BLaER1 treated with 17β-estradiol and CSF1 and Interleukin-3, amounts not matched to agents 10 nM and 100 nM (cell line): ENCODE results near the gene TTC28.
A peak's percentile ranks its signal among the peaks of the same experiment; 100 is the strongest.

Experiments used
- H3K27ac ChIP-seq, 11 experiments: shearing (Covaris generic); formaldehyde crosslinking; 2 replicates each; pipeline ENCODE4 v1.8.1; 2022
- H3K27me3 ChIP-seq, 11 experiments: shearing (Covaris generic); formaldehyde crosslinking; 2 replicates each; pipeline ENCODE4 v1.8.1; 2022
- H3K36me3 ChIP-seq, 11 experiments: shearing (Covaris generic); formaldehyde crosslinking; 2 replicates each; pipeline ENCODE4 v1.8.1; 2022
- H3K4me1 ChIP-seq, 10 experiments: shearing (Covaris generic); formaldehyde crosslinking; 2 replicates each; pipeline ENCODE4 v1.8.1; 2022
- H3K4me2 ChIP-seq, 11 experiments: shearing (Covaris generic); formaldehyde crosslinking; 2 replicates each; pipeline ENCODE4 v1.8.1; 2022
- H3K4me3 ChIP-seq, 10 experiments: shearing (Covaris generic); formaldehyde crosslinking; 2 replicates each; pipeline ENCODE4 v1.8.1; 2022
- H3K9ac ChIP-seq, 11 experiments: shearing (Covaris generic); formaldehyde crosslinking; 2 replicates each; pipeline ENCODE4 v1.8.1; 2022
- H3K9me3 ChIP-seq, 11 experiments: shearing (Covaris generic); formaldehyde crosslinking; replicated peaks in 1 of 11; 2 replicates each; pipeline ENCODE4 v1.8.1; 2022
- H4K20me1 ChIP-seq, 11 experiments: shearing (Covaris generic); formaldehyde crosslinking; 2 replicates each; pipeline ENCODE4 v1.8.1; 2022
- Cebpa-rat ChIP-seq, 11 experiments: shearing (Covaris generic); IDR thresholded peaks; 2 replicates each; pipeline ENCODE4 v1.8.1; 2022

TTC28 gene

DNA sequence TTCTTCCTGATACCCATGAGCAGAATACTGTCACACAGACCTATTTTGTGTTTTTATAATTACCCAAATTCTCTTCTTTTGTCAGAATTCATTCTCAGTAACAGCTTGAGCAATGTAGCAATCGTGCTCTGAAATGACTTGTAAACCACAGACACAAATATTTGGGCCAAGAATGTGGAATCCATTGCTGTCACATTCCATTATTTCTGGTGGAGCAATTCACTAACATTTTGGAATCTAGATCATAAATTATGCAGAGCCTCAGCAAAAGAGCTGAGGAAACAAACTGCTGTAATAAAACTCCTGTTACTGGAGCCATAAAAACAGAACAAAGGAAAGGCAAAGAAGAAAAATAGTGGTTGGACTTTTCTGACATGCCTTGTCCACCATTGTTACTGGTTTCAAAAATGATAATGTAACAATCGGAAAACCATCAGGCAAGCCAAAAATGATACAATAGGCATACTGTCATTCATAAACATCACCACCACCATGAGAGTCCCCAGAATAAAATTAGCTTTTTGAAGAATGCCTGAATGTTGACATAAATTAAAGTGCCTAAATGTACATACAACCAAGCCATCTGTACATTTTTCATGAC lies 537.2 kb downstream of the TTC28 start:
- no peak overlapping the region for H3K4me3 ChIP-seq
- H3K36me3 ChIP-seq: no peaks in the 10 kb centered on the region
- H3K27me3 ChIP-seq: no peaks in the 10 kb centered on the region
- peaks cover 0 to 12% (median 0%) of the 10 kb centered on the region in 10 experiments; a peak in 2 of 20 replicates for H3K4me1 ChIP-seq
- no peak overlapping the region for H3K4me2 ChIP-seq
- no peak overlapping the region for H3K27ac ChIP-seq
- no peaks in the 10 kb centered on the region for H4K20me1 ChIP-seq
- no peaks in the 10 kb centered on the region for H3K9me3 ChIP-seq
- no peak for TF ChIP-seq Cebpa-rat (IDR thresholded peaks at IDR 0.05)
- H3K9ac ChIP-seq: no peak overlapping the region

DNA sequence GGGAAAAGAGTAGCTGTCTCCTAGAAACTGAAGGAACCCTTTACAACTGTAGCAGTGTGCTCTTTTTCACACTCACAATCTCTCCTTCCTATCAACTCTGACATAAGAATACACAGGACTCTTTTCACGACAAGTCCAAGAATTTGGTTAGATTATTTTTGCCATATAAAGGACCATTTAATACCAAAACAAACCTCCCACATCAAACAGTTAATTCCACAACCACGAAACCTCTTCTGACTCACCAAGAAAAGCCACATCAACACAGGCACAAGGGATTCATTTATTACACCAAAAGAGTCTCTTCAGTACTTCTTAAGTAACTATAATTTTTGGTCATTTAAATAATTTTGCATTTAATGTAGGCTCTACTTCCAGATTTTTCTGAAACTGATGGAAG lies 538.0 kb downstream of the TTC28 start:
- Histone ChIP-seq H4K20me1 (no peaks in the 10 kb centered on the region), H3K27me3 (no peaks in the 10 kb centered on the region), H3K4me2 (no peak overlapping the region), H3K4me1 (peaks cover 0 to 12% (median 0%) of the 10 kb centered on the region in 10 experiments; a peak in 2 of 20 replicates), H3K27ac (no peak overlapping the region), H3K36me3 (no peaks in the 10 kb centered on the region), H3K9ac (no peak overlapping the region), H3K9me3 (no peaks in the 10 kb centered on the region), H3K4me3 (no peak overlapping the region)
- no peak for TF ChIP-seq Cebpa-rat (IDR thresholded peaks at IDR 0.05)

DNA sequence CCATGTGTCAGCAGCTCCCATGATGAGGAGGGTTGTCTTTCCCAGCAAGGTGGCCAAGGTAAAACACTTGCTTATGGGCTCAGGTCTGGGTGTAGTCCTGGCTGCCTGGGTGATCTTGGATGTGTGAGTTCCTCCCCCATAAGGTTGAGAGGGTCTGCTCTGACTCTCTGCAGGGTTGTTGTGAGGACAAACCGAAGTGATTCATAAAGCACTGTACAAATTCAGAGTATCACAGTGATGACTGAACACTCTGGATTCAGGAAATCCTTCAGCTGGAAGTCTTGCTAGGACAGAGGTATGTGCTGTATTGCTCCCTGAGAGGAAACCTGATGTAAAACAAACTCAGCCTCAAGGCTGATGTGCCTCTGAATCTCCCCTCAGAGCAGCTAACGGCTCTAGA lies 539.7 kb downstream of the TTC28 start:
- peaks cover 0 to 12% (median 0%) of the 10 kb centered on the region in 10 experiments; a peak in 2 of 20 replicates for H3K4me1 ChIP-seq
- no peak overlapping the region for H3K9ac ChIP-seq
- H3K4me3 ChIP-seq: no peak overlapping the region
- H4K20me1 ChIP-seq: no peaks in the 10 kb centered on the region
- H3K36me3 ChIP-seq: no peaks in the 10 kb centered on the region
- H3K27me3 ChIP-seq: no peaks in the 10 kb centered on the region
- H3K9me3 ChIP-seq: no peaks in the 10 kb centered on the region
- 0 out of 22 replicates have a peak overlapping the region, but pooled peaks of 3 of the 11 experiments have one; percentile 1 to 11 (median 3) for H3K4me2 ChIP-seq
- no peak for TF ChIP-seq Cebpa-rat (IDR thresholded peaks at IDR 0.05)
- no peak overlapping the region for H3K27ac ChIP-seq

GRCh38 chr22:28139516-28139915 lies 540.1 kb downstream of the TTC28 start:
- H3K36me3 ChIP-seq: no peaks in the 10 kb centered on the region
- H3K9ac ChIP-seq: no peak overlapping the region
- H3K4me1 ChIP-seq: peaks cover 0 to 12% (median 0%) of the 10 kb centered on the region in 10 experiments; a peak in 2 of 20 replicates
- no peaks in the 10 kb centered on the region for H3K27me3 ChIP-seq
- H3K4me2 ChIP-seq: 0 out of 22 replicates have a peak overlapping the region, but pooled peaks of 2 of the 11 experiments have one; percentile 3 to 11
- no peak overlapping the region for H3K27ac ChIP-seq
- H4K20me1 ChIP-seq: no peaks in the 10 kb centered on the region
- TF ChIP-seq Cebpa-rat (IDR thresholded peaks at IDR 0.05): no peak
- H3K9me3 ChIP-seq: no peaks in the 10 kb centered on the region
- no peak overlapping the region for H3K4me3 ChIP-seq

- H3K36me3 ChIP-seq: no peaks in the 10 kb centered on the region
- H3K4me1 ChIP-seq: peaks cover 0 to 12% (median 0%) of the 10 kb centered on the region in 10 experiments; a peak in 2 of 20 replicates
- H3K9ac ChIP-seq: no peak overlapping the region
- H4K20me1 ChIP-seq: no peaks in the 10 kb centered on the region
- H3K27me3 ChIP-seq: no peaks in the 10 kb centered on the region
- H3K9me3 ChIP-seq: peaks cover 0 to 13% (median 7%) of the 10 kb centered on the region in 11 experiments; a peak in 13 of 22 replicates
- no peak for TF ChIP-seq Cebpa-rat (IDR thresholded peaks at IDR 0.05)
- H3K4me2 ChIP-seq: no peak overlapping the region
- no peak overlapping the region for H3K27ac ChIP-seq
- H3K4me3 ChIP-seq: no peak overlapping the region
These were observed 542.6 kb downstream of the TTC28 start for GRCh38 chr22:28137036-28137435.

DNA sequence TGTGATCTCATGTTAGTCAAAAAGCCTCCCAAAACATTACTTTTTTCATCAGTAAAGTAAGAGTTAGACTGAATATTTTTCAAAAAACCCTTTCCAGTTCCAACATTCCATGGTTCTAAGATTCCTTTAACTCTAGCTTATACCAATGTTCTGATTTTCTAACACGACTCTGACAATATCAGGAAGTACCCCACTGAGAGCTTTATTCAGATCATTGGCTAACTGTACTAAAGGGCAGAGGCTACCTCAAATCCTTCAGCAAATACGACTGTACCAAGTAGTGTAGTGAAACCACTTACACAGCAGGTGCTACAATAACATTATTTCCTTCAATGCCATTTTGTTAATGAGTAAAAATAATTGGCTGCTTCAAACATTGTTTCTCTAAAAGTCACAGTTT lies 547.2 kb downstream of the TTC28 start:
- no peaks in the 10 kb centered on the region for H3K27me3 ChIP-seq
- H3K4me2 ChIP-seq: no peak overlapping the region
- H3K36me3 ChIP-seq: no peaks in the 10 kb centered on the region
- H3K27ac ChIP-seq: no peak overlapping the region
- no peaks in the 10 kb centered on the region for H4K20me1 ChIP-seq
- no peak overlapping the region for H3K4me3 ChIP-seq
- H3K4me1 ChIP-seq: no peaks in the 10 kb centered on the region
- peaks cover 0 to 13% (median 7%) of the 10 kb centered on the region in 11 experiments; a peak in 13 of 22 replicates for H3K9me3 ChIP-seq
- no peak for TF ChIP-seq Cebpa-rat (IDR thresholded peaks at IDR 0.05)
- no peak overlapping the region for H3K9ac ChIP-seq

DNA sequence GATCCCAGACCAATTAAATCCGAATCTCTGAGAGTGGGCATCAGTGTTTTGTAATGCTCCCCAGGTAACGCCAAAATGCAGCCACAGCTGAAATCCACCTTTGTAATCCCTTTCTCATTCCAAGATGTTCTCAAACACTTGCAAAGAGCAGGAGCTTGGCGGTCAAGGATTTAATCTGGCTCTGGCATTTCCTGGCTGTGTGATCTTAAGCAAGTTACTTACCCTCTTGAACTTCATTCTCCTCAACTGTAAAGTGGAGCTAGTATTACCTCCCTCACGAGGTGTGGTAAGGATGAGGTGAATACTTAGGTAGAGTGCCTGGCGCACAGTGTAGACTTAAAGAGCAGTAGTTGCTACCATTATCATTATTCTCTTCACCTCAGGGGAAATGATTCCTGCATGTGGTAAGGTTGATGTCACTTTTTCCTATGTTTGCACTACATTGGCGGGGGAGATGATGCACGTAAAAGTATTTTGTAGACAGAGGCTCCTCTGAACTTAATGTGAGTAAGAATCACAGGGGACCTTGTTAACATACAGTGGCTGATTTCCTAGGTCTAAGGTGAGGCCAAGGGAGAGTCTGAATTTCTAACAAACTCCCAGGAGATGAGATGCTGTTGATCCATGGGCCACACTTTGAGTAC lies 550.2 kb downstream of the TTC28 start:
- no peak for TF ChIP-seq Cebpa-rat (IDR thresholded peaks at IDR 0.05)
- Histone ChIP-seq H3K4me2 (no peak overlapping the region), H3K36me3 (no peaks in the 10 kb centered on the region), H3K9me3 (peaks cover 0 to 13% (median 7%) of the 10 kb centered on the region in 11 experiments; a peak in 13 of 22 replicates), H3K9ac (no peak overlapping the region), H3K4me1 (no peaks in the 10 kb centered on the region), H3K27ac (no peak overlapping the region), H4K20me1 (no peaks in the 10 kb centered on the region), H3K4me3 (no peak overlapping the region), H3K27me3 (no peaks in the 10 kb centered on the region)

DNA sequence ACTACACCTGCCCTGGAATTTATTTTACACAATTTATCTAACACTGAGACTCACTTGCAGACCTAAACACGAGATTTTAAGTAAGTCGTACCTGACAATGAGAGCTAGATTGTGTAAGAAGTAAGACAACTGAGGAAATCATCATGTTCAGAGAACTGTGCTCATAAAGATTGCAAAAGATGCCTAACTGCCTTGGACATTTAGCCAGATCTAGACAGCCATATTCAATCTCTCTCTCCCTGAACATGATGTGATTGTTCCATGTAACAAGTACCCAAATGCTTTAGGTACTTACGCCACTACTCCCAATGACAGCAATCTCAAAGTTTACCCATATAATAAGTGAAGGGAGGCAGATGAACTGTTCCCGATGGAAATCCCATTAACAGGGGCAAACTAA lies 550.8 kb downstream of the TTC28 start:
- H3K9ac ChIP-seq: no peak overlapping the region
- H3K36me3 ChIP-seq: no peaks in the 10 kb centered on the region
- TF ChIP-seq Cebpa-rat (IDR thresholded peaks at IDR 0.05): no peak
- H3K4me2 ChIP-seq: no peak overlapping the region
- no peaks in the 10 kb centered on the region for H3K4me1 ChIP-seq
- no peak overlapping the region for H3K27ac ChIP-seq
- no peaks in the 10 kb centered on the region for H3K27me3 ChIP-seq
- H4K20me1 ChIP-seq: no peaks in the 10 kb centered on the region
- H3K4me3 ChIP-seq: no peak overlapping the region
- peaks cover 0 to 11% (median 7%) of the 10 kb centered on the region in 11 experiments; a peak in 13 of 22 replicates for H3K9me3 ChIP-seq

DNA sequence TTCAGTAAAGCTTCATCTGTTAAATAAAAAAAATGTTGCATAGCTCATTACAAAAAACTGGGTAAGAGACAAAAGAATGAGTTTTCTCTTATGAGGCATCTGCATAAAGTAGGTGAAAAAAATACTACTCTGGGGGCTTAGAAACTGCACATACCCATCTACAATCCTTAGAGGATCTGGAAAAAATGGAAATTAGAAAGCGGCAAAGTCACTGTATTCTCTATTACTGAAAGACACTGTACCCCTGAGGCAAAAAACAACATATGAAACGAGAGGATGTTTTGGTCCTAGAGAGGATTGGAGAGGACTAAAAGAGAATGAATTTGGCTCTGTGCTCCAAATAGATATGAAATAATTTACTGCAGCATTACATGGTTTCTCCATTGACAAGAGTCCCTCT lies 553.8 kb downstream of the TTC28 start:
- Histone ChIP-seq H3K4me3 (no peak overlapping the region), H4K20me1 (no peaks in the 10 kb centered on the region), H3K27ac (no peak overlapping the region), H3K9ac (no peak overlapping the region), H3K4me1 (no peaks in the 10 kb centered on the region), H3K4me2 (no peak overlapping the region), H3K27me3 (no peaks in the 10 kb centered on the region), H3K9me3 (no peaks in the 10 kb centered on the region), H3K36me3 (no peaks in the 10 kb centered on the region)
- no peak for TF ChIP-seq Cebpa-rat (IDR thresholded peaks at IDR 0.05)
